Measurements from ENCODE around the gene LIPJ.

The LIPJ gene

GRCh38 chr10:88598055-88598454 is 11.5 kb downstream of the LIPJ start:
- DNase-seq (ENCODE audit: low read depth): no peak

GRCh38 chr10:88608052-88608732 is 21.6 kb downstream of the LIPJ start:
- DNase-seq (ENCODE audit: low read depth): no peak

- DNase-seq (ENCODE audit: low read depth): no peak
These were observed 22.2 kb downstream of the LIPJ start for GRCh38 chr10:88608780-88609179.

- DNase-seq (ENCODE audit: low read depth): no peak
These were observed 29.9 kb downstream of the LIPJ start for GRCh38 chr10:88616250-88616977.

- no peak for DNase-seq (ENCODE audit: low read depth)
These were observed 31.3 kb downstream of the LIPJ start for GRCh38 chr10:88617772-88618300.

- DNase-seq (ENCODE audit: low read depth): no peak
These were observed 31.9 kb downstream of the LIPJ start for GRCh38 chr10:88618496-88618895.

GRCh38 chr10:88620441-88620840 is 33.9 kb downstream of the LIPJ start:
- DNase-seq (ENCODE audit: low read depth): no peak

GRCh38 chr10:88623835-88624234 is 37.3 kb downstream of the LIPJ start:
- no peak for DNase-seq (ENCODE audit: low read depth)

- no peak for DNase-seq (ENCODE audit: low read depth)
These were observed 38.3 kb downstream of the LIPJ start for GRCh38 chr10:88624840-88625239.

GRCh38 chr10:88640186-88640585 is 53.6 kb downstream of the LIPJ start:
- DNase-seq (ENCODE audit: low read depth): no peak

- no peak for DNase-seq (ENCODE audit: low read depth)
These were observed 55.6 kb downstream of the LIPJ start for GRCh38 chr10:88642209-88642608.

GRCh38 chr10:88642963-88643362 is 56.4 kb downstream of the LIPJ start:
- peak; percentile 77 for DNase-seq (ENCODE audit: low read depth)

- no peak for DNase-seq (ENCODE audit: low read depth)
These were observed 60.6 kb downstream of the LIPJ start for GRCh38 chr10:88647061-88647615.

- DNase-seq (ENCODE audit: low read depth): peak; percentile 92
These were observed 64.6 kb downstream of the LIPJ start for GRCh38 chr10:88651101-88651551.

GRCh38 chr10:88652616-88653015 is 66.1 kb downstream of the LIPJ start:
- DNase-seq (ENCODE audit: low read depth): no peak
